Heart left ventricle (tissue), 13 donors: ENCODE results near the gene GNAI2.

ENCODE experiments used
- CTCF ChIP-seq, 12 donors: fragments of 200-600 bp; sonication (generic) in 4 of 12; IDR thresholded peaks; one replicate each; pipeline versions ENCODE4 v1.5.0 to v1.8.0; 2018 to 2022; ENCODE audit warnings: antibody characterized with exemption in 12 of 12, mild to moderate bottlenecking in 5 of 12
- POLR2A ChIP-seq, 2 donors: fragments of 450-650 bp; IDR thresholded peaks; one replicate each; pipeline ENCODE4 v1.6.1; 2017; ENCODE audit warnings: antibody characterized with exemption in 2 of 2, mild to moderate bottlenecking in 2 of 2, moderate library complexity in 2 of 2
- donor health status: ischemic (EF 13 %, LVEDD 7.1; RV severe dilation, severe dysfunction).
- donor health status: DM: no; HTN: yes; CAD: no.
- donor health status: DM: no; HTN: no; CAD: no.
- donor health status: ischemic (EF 25% LVEDD 6.9; RV normal size, moderate dysfunction).
- donor health status: ischemic (EF 25% LVEDD 5.7; RV mildly dilated, moderate dysfunction).
- donor health status: ischemic (EF 35%, LVEDD 5.7; RV mildly dilated, moderate dysfunction).
- donor health status: nonischemic (EF 11% LVEDD 7.7; RV severe dilation, severe dysfunction).
- donor health status: DM: yes; HTN: yes; CAD: no.
- donor health status: PGD.
- donor health status: ischemic (EF 29% LVEDD 5.4; RV normal size, mild dysfunction).
- donor health status: nonischemic (EF 23%, LVEDD 6.1; RV moderate dilation, normal function).

DNA sequence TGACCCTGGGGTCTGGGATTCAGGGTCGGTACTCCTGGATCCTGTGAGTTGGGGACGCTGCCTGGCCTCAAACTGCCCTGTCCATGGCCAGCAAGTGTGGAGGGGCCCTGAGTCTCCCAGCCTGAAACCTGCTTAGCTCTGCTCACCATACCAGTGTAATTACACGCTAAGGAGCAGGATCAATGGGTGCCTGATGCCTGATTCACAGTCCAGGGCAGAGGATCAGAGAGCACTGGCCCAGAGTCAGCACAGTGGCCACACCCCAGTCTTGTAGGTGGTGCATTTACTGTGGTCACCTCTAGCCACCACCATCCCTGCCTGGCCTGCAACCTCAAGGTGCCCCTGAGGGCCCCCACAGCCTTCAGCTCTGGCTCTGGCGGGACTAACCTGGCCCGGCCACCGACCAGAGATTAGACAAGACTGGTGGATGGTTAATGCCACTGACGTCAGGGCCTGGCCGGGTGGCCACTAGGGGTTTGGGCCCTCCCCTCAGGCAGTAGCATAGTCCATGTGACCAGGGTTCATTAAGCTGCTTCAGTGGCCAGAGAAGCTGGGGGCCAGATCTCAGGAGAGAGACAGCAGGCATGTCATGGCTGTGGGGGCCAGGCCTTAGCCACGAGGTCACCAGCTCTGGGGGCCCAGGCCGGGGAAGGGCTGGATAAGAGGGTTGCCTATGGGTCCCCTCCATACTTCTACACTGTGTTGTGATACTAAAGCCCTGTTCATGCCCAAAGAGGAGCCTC, 34.3 kb upstream of the GNAI2 start:
- no peak for TF ChIP-seq CTCF (IDR thresholded peaks at IDR 0.05)
- TF ChIP-seq POLR2A (IDR thresholded peaks at IDR 0.05) = no peak
